OCI-LY7 (cell line): ENCODE data around the gene FHL3.

Experiments
- CTCF ChIP-seq: fragments of 200-600 bp; sonication (generic); conservative IDR thresholded peaks from 2 replicates; pipeline ENCODE4 v1.5.1; 2014; ENCODE audit warnings: mild to moderate bottlenecking, antibody characterized with exemption, low read length, moderate library complexity, mixed read lengths
- EZH2phosphoT487 ChIP-seq: fragments of 200-600 bp; sonication (generic); IDR thresholded peaks from 2 replicates; pipeline ENCODE4 v1.6.1; 2018; ENCODE audit warnings: low read depth, borderline replicate concordance, mild to moderate bottlenecking, mixed run types, antibody characterized with exemption, low read length, moderate library complexity, mixed read lengths

- TF ChIP-seq CTCF (no peak), EZH2phosphoT487 (no peak)
Measured at GRCh38 chr1:38047603-38048141, 42.4 kb upstream of the FHL3 start.
